Smooth muscle cell (in vitro differentiated cells): ENCODE results near the gene TCL1B. TPM values are rescaled to one million over a fixed set of nuclear protein-coding genes. Genes with fewer than 3 reads are reported as not detected.

Experiments
- DNase-seq: peaks from one replicate; lab custom pipeline; 2025; ENCODE audit not compliant: unreplicated experiment; lab: John Stamatoyannopoulos, UW
- H2AFZ ChIP-seq: fragments of 200-600 bp; sonication (generic); 2 replicates; pipeline ENCODE4 v1.6.0; 2016; ENCODE audit warnings: antibody characterized with exemption, low read depth, mild to moderate bottlenecking
- H3F3A ChIP-seq: fragments of 200-600 bp; sonication (generic); 2 replicates; pipeline ENCODE4 v1.6.0; 2017; ENCODE audit warnings: antibody characterized with exemption, low read depth
- H3K27ac ChIP-seq: fragments of 200-600 bp; sonication (generic); 2 replicates; pipeline ENCODE4 v1.5.1; 2016; ENCODE audit warnings: low read depth, mild to moderate bottlenecking
- H3K27me3 ChIP-seq: fragments of 200-600 bp; sonication (generic); 2 replicates; pipeline ENCODE4 v1.6.1; 2016; ENCODE audit warnings: low read depth, mild to moderate bottlenecking
- H3K36me3 ChIP-seq: fragments of 200-600 bp; sonication (generic); 2 replicates; pipeline ENCODE4 v1.5.1; 2016; ENCODE audit warnings: low read depth
- H3K4me1 ChIP-seq: fragments of 200-600 bp; sonication (generic); 2 replicates; pipeline ENCODE4 v1.5.1; 2016; ENCODE audit warnings: low read depth
- H3K4me2 ChIP-seq: fragments of 200-600 bp; sonication (generic); 2 replicates; pipeline ENCODE4 v1.6.0; 2016; ENCODE audit warnings: mild to moderate bottlenecking
- H3K4me3 ChIP-seq: fragments of 200-600 bp; sonication (generic); 2 replicates; pipeline ENCODE4 v1.5.1; 2016; ENCODE audit warnings: mild to moderate bottlenecking
- H3K79me2 ChIP-seq: fragments of 200-600 bp; sonication (generic); 2 replicates; pipeline ENCODE4 v1.6.0; 2016; ENCODE audit warnings: low read depth, mild to moderate bottlenecking
- H3K9ac ChIP-seq: fragments of 200-600 bp; sonication (generic); 2 replicates; pipeline ENCODE4 v1.6.0; 2016; ENCODE audit warnings: low read depth
- H3K9me3 ChIP-seq: fragments of 200-600 bp; sonication (generic); replicated peaks from 2 replicates; pipeline ENCODE4 v1.5.1; 2016; ENCODE audit warnings: low read depth
- H4K20me1 ChIP-seq: fragments of 200-600 bp; sonication (generic); 2 replicates; pipeline ENCODE4 v1.6.0; 2016; ENCODE audit warnings: low read depth
- WGBS: methylation state at CpG from one replicate; pipeline ENCODE4 v1.1.7; 2016; ENCODE audit warnings: low lambda C conversion rate; 5-methylcytosine and 5-hydroxymethylcytosine counted together
- polyA plus RNA-seq: library from polyadenylated mRNA; unstranded; fragments of >200 nt; fragmentation: Nextera tagmentation; extraction: Ambion mirVana; gene quantifications from 2 replicates; pipeline ENCODE4 v1.2.1, GENCODE V29; 2016
- total RNA-seq: library from RNA; depleted of rRNA; stranded (reverse); fragments of >200 nt; gene quantifications from 2 replicates; pipeline ENCODE4 v1.2.3, GENCODE V29; 2014
- TF ChIP-seq, protein P1 (sequence below): fragments of 200-600 bp; sonication (generic); IDR thresholded peaks from 2 replicates; pipeline ENCODE4 v1.5.1; 2017; ENCODE audit warnings: borderline replicate concordance, mild to moderate bottlenecking, antibody characterized with exemption; ENCODE audit not compliant: insufficient read depth, poor library complexity, severe bottlenecking

The TCL1B gene
- total and polyA plus RNA-seq, 2 experiments from 2014 or later = not detected

- no peak overlapping the region for H3K4me2 ChIP-seq
- H3F3A ChIP-seq = no peaks in the 10 kb centered on the region
- no peak overlapping the region for H3K27ac ChIP-seq
- H3K9me3 ChIP-seq = no peaks in the 10 kb centered on the region
- H3K79me2 ChIP-seq = no peaks in the 10 kb centered on the region
- no peak overlapping the region for H3K9ac ChIP-seq
- no peaks in the 10 kb centered on the region for H4K20me1 ChIP-seq
- no peak for DNase-seq
- H3K4me3 ChIP-seq = no peak overlapping the region
- TF ChIP-seq, protein P1, sequence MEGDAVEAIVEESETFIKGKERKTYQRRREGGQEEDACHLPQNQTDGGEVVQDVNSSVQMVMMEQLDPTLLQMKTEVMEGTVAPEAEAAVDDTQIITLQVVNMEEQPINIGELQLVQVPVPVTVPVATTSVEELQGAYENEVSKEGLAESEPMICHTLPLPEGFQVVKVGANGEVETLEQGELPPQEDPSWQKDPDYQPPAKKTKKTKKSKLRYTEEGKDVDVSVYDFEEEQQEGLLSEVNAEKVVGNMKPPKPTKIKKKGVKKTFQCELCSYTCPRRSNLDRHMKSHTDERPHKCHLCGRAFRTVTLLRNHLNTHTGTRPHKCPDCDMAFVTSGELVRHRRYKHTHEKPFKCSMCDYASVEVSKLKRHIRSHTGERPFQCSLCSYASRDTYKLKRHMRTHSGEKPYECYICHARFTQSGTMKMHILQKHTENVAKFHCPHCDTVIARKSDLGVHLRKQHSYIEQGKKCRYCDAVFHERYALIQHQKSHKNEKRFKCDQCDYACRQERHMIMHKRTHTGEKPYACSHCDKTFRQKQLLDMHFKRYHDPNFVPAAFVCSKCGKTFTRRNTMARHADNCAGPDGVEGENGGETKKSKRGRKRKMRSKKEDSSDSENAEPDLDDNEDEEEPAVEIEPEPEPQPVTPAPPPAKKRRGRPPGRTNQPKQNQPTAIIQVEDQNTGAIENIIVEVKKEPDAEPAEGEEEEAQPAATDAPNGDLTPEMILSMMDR = no peak
- H3K36me3 ChIP-seq = no peaks in the 10 kb centered on the region
- 86% methylated on average over 7 of the region's 7 CpGs for WGBS
- H2AFZ ChIP-seq = no peak overlapping the region
- peaks cover 7% of the 10 kb centered on the region for H3K27me3 ChIP-seq
- no peaks in the 10 kb centered on the region for H3K4me1 ChIP-seq
These were observed 26.8 kb upstream of the TCL1B start for GRCh38 chr14:95659293-95659989.

DNA sequence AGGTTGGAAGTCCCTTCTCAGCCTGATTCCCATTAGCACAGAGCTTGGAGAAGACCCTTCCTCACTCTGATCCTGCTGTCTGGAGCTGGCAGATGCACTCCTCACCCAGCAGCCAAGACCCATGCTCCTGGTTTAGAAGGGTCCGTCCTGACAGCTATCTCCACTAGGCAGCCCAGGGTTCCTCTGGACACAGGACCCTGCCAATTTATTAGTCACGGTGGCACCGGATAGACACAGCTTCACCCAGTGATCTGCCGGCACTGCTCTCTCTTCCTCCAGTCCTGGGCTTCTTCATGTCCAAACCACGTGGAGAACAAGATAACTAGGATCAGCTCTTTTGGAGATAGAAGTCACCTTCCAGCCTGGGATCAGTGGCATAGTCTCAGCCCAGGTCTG, 26.2 kb upstream of the TCL1B start:
- Histone ChIP-seq H3K27me3 (peaks cover 7% of the 10 kb centered on the region), H3K36me3 (no peaks in the 10 kb centered on the region), H3K27ac (no peak overlapping the region), H2AFZ (no peak overlapping the region), H3K4me1 (no peaks in the 10 kb centered on the region), H3K9ac (no peak overlapping the region), H3K4me2 (no peak overlapping the region), H4K20me1 (no peaks in the 10 kb centered on the region), H3K9me3 (no peaks in the 10 kb centered on the region), H3K79me2 (no peaks in the 10 kb centered on the region), H3K4me3 (no peak overlapping the region), H3F3A (no peaks in the 10 kb centered on the region)
- TF ChIP-seq, protein P1 = no peak
- 71% methylated on average over 5 of the region's 5 CpGs for WGBS
- no peak for DNase-seq

- H3K4me2 ChIP-seq = peak overlapping the region; percentile 67
These were observed 25.3 kb upstream of the TCL1B start for GRCh38 chr14:95660651-95661515.

More at GRCh38 chr14:95660651-95661515, 25.3 kb upstream of the TCL1B start:
- TF ChIP-seq, protein P1 = no peak
- Histone ChIP-seq H3F3A (no peaks in the 10 kb centered on the region), H3K36me3 (no peaks in the 10 kb centered on the region), H3K9ac (no peak overlapping the region), H3K4me1 (no peaks in the 10 kb centered on the region), H2AFZ (no peak overlapping the region), H3K4me3 (no peak overlapping the region), H3K27ac (no peak overlapping the region), H3K79me2 (no peaks in the 10 kb centered on the region), H3K27me3 (peaks cover under 1% of the 10 kb centered on the region), H3K9me3 (no peaks in the 10 kb centered on the region), H4K20me1 (no peaks in the 10 kb centered on the region)
- DNase-seq = no peak
- 38% methylated on average over 13 of the region's 13 CpGs for WGBS
